Thoracic aorta (tissue), 2 donors: ENCODE results near the gene CDK8. TPM values are rescaled to one million over a fixed set of nuclear protein-coding genes. Genes with fewer than 3 reads are reported as not detected.

Experiments used
- ATAC-seq: fragments of 150-250 bp; one replicate; pipeline ENCODE4 v1.8.0; 2017; ENCODE audit warnings: low read depth; ENCODE audit not compliant: insufficient number of reproducible peaks, low FRiP score
- DNase-seq: peaks from one replicate; pipeline ENCODE4 v3.0.0-alpha.2; 2020; ENCODE audit warnings: low spot score
- H3K27ac ChIP-seq, 2 donors: fragments of 200-600 bp; sonication (generic); 1 replicate in 1 of 2; 2 replicates in 1 of 2; pipeline ENCODE4 v1.5.1; 2016; ENCODE audit warnings: mild to moderate bottlenecking in 2 of 2, moderate library complexity in 2 of 2
- H3K27me3 ChIP-seq: fragments of 200-600 bp; sonication (generic); replicated peaks from 2 replicates; pipeline ENCODE4 v1.6.0; 2016; ENCODE audit warnings: mild to moderate bottlenecking; ENCODE audit not compliant: insufficient read depth
- H3K36me3 ChIP-seq: fragments of 200-600 bp; sonication (generic); one replicate; pipeline ENCODE4 v1.5.1; 2016
- H3K4me1 ChIP-seq, 2 donors: fragments of 200-600 bp; sonication (generic); 1 replicate in 1 of 2; 2 replicates in 1 of 2; pipeline versions ENCODE4 v1.5.1 to v1.6.0; 2016; ENCODE audit warnings: low read depth in 2 of 2, mild to moderate bottlenecking in 1 of 2; ENCODE audit not compliant: control insufficient read depth in 1 of 2
- H3K4me3 ChIP-seq: fragments of 200-600 bp; sonication (generic); 2 replicates; pipeline ENCODE4 v1.5.1; 2016; ENCODE audit warnings: mild to moderate bottlenecking
- H3K9me3 ChIP-seq: fragments of 200-600 bp; sonication (generic); 2 replicates; pipeline ENCODE4 v1.5.1; 2016
- CTCF ChIP-seq: fragments of 200-600 bp; sonication (generic); IDR thresholded peaks from one replicate; pipeline ENCODE4 v1.5.1; 2019; ENCODE audit warnings: antibody characterized with exemption
- total RNA-seq, 2 donors: library from RNA; depleted of rRNA; stranded (reverse); fragments of >200 nt; gene quantifications; one replicate each; pipeline versions ENCODE4 v1.1.0 to v1.2.3, GENCODE V29; 2016

CDK8 gene
- total RNA-seq, 2 donors from 2014 or later = 5.8 to 11.2 TPM

- no peak for ATAC-seq
- H3K36me3 ChIP-seq = no peaks in the 10 kb centered on the region
- DNase-seq = no peak
- no peaks in the 10 kb centered on the region for H3K9me3 ChIP-seq
- peaks cover 0 to 15% of the 10 kb centered on the region in 2 donors for H3K4me1 ChIP-seq
- peak overlapping the region; percentile 37 to 45 for H3K27ac ChIP-seq
- TF ChIP-seq CTCF = no peak
- no peak overlapping the region for H3K4me3 ChIP-seq
- no peaks in the 10 kb centered on the region for H3K27me3 ChIP-seq
Measured at GRCh38 chr13:26442541-26442940, 188.6 kb downstream of the CDK8 start.

GRCh38 chr13:26445092-26445491 lies 191.2 kb downstream of the CDK8 start:
- H3K36me3 ChIP-seq = no peaks in the 10 kb centered on the region
- TF ChIP-seq CTCF = no peak
- H3K27me3 ChIP-seq = no peaks in the 10 kb centered on the region
- no peak overlapping the region for H3K4me3 ChIP-seq
- ATAC-seq (no peak), DNase-seq (no peak)
- H3K9me3 ChIP-seq = no peaks in the 10 kb centered on the region
- no peak overlapping the region for H3K27ac ChIP-seq
- H3K4me1 ChIP-seq = peaks cover 0 to 15% of the 10 kb centered on the region in 2 donors

- no peak overlapping the region for H3K4me3 ChIP-seq
- H3K36me3 ChIP-seq = no peaks in the 10 kb centered on the region
- peaks cover 0 to 15% of the 10 kb centered on the region in 2 donors for H3K4me1 ChIP-seq
- H3K27ac ChIP-seq = no peak overlapping the region
- TF ChIP-seq CTCF = no peak
- DNase-seq (no peak), ATAC-seq (no peak)
- no peaks in the 10 kb centered on the region for H3K9me3 ChIP-seq
- no peaks in the 10 kb centered on the region for H3K27me3 ChIP-seq
Measured at GRCh38 chr13:26446751-26447150, 192.8 kb downstream of the CDK8 start.

- Histone ChIP-seq H3K36me3 (no peaks in the 10 kb centered on the region), H3K4me1 (peaks cover 0 to 3% of the 10 kb centered on the region in 2 donors), H3K4me3 (no peak overlapping the region), H3K9me3 (no peaks in the 10 kb centered on the region), H3K27ac (no peak overlapping the region), H3K27me3 (no peaks in the 10 kb centered on the region)
- no peak for DNase-seq
- TF ChIP-seq CTCF = no peak
- ATAC-seq = no peak
Measured at GRCh38 chr13:26448032-26448431, 194.1 kb downstream of the CDK8 start.

GRCh38 chr13:26449063-26449848 lies 195.3 kb downstream of the CDK8 start:
- no peaks in the 10 kb centered on the region for H3K36me3 ChIP-seq
- H3K27me3 ChIP-seq = no peaks in the 10 kb centered on the region
- ATAC-seq (no peak), DNase-seq (no peak)
- H3K4me3 ChIP-seq = no peak overlapping the region
- TF ChIP-seq CTCF = no peak
- H3K4me1 ChIP-seq = no peaks in the 10 kb centered on the region
- no peak overlapping the region for H3K27ac ChIP-seq
- no peaks in the 10 kb centered on the region for H3K9me3 ChIP-seq

Other genes with a start within 250 kb of the CDK8 start
- under 1 TPM; 0.35 to 0.54 TPM for gene SHISA2, start 202.1 kb upstream of the CDK8 start, total RNA-seq
- gene RNF6, start 31.8 kb upstream of the CDK8 start, total RNA-seq = 10 to 100 TPM; 22.6 to 23.6 TPM